H1 (cell line): Measurements from ENCODE around the gene GDPD5. TPM values are rescaled to one million over a fixed set of nuclear protein-coding genes. Genes with fewer than 3 reads are reported as not detected.

ENCODE experiments used
- CTCF ChIA-PET: fragments of 300-600 bp; sonication (Branson Sonifier 250); formaldehyde crosslinking; loops from one replicate; lab custom pipeline; 2021; ENCODE audit not compliant: partially characterized antibody; lab: Charles Lee
- POLR2A ChIA-PET: fragments of 300-600 bp; sonication (Branson Sonifier 250); formaldehyde crosslinking; loops from one replicate; lab custom pipeline; 2021; ENCODE audit warnings: inconsistent platforms; ENCODE audit not compliant: partially characterized antibody; lab: Charles Lee
- DNase-seq, 2 experiments: peaks; one replicate each; pipeline versions ENCODE4 v3.0.0 to v3.0.0-alpha.2; 2010 to 2022; ENCODE audit warnings: low spot score in 2 of 2, low read depth in 1 of 2, mixed read lengths in 1 of 2
- FAIRE-seq: peaks from 2 replicates; lab custom pipeline; 2011; peaks lifted over from hg19 to GRCh38; lab: Jason Lieb, UNC
- H2AFZ ChIP-seq: 2 replicates; pipeline ENCODE4 v1.8.1; 2012; ENCODE audit warnings: low read length, inconsistent platforms
- H2AK5ac ChIP-seq: 2 replicates; pipeline ENCODE4 v1.6.1; 2013; ENCODE audit warnings: low read depth, low read length
- H2BK120ac ChIP-seq: replicated peaks from 2 replicates; pipeline ENCODE3; 2013; ENCODE audit warnings: low read depth, low read length, inconsistent platforms
- H2BK12ac ChIP-seq: 2 replicates; pipeline ENCODE4 v1.6.1; 2013; ENCODE audit warnings: low read depth, low read length
- H2BK15ac ChIP-seq: 2 replicates; pipeline ENCODE4 v1.6.1; 2013; ENCODE audit warnings: low read length
- H2BK20ac ChIP-seq: 2 replicates; pipeline ENCODE4 v1.6.1; 2013; ENCODE audit warnings: low read length
- H2BK5ac ChIP-seq: 2 replicates; pipeline ENCODE4 v1.6.1; 2013; ENCODE audit warnings: low read depth, low read length
- H3K14ac ChIP-seq: 2 replicates; pipeline ENCODE4 v1.6.1; 2013; ENCODE audit warnings: inconsistent platforms; ENCODE audit not compliant: insufficient read length
- H3K18ac ChIP-seq: 2 replicates; pipeline ENCODE4 v1.6.1; 2013; ENCODE audit warnings: low read length; ENCODE audit errors: extremely low read depth
- H3K23ac ChIP-seq: 2 replicates; pipeline ENCODE4 v1.6.1; 2013; ENCODE audit warnings: inconsistent platforms; ENCODE audit not compliant: insufficient read length
- H3K23me2 ChIP-seq: 2 replicates; pipeline ENCODE4 v1.6.1; 2013; ENCODE audit warnings: low read depth, low read length
- H3K27ac ChIP-seq: 2 replicates; pipeline ENCODE4 v1.6.1; 2011; ENCODE audit warnings: low read depth, low read length, inconsistent platforms
- H3K27me3 ChIP-seq, 4 experiments: replicated peaks in 1 of 4; 1 replicate in 1 of 4; 2 replicates in 3 of 4; pipeline versions ENCODE4 v1.6.1 to v1.8.1; 2011 to 2013; ENCODE audit warnings: low read length in 3 of 4, mild to moderate bottlenecking in 3 of 4, inconsistent platforms in 2 of 4, mixed read lengths in 2 of 4, moderate library complexity in 1 of 4; ENCODE audit not compliant: control insufficient read depth in 3 of 4, insufficient read depth in 3 of 4; ENCODE audit errors: extremely low read depth in 1 of 4
- H3K36me3 ChIP-seq, 4 experiments: 2 replicates each; pipeline versions ENCODE4 v1.6.1 to v1.8.1; 2011 to 2013; ENCODE audit warnings: mild to moderate bottlenecking in 4 of 4, low read length in 3 of 4, moderate library complexity in 2 of 4, control low read depth in 1 of 4, inconsistent platforms in 1 of 4; ENCODE audit not compliant: insufficient read depth in 4 of 4, control insufficient read depth in 2 of 4
- H3K4ac ChIP-seq: replicated peaks from 2 replicates; pipeline ENCODE3; 2013; ENCODE audit warnings: low read length, low read depth, mixed read lengths, inconsistent platforms; ENCODE audit not compliant: insufficient read length
- H3K4me1 ChIP-seq, 4 experiments: replicated peaks in 1 of 4; 1 replicate in 1 of 4; 2 replicates in 3 of 4; pipeline versions ENCODE4 v1.6.1 to v1.8.1; 2011 to 2013; ENCODE audit warnings: low read length in 3 of 4, inconsistent platforms in 2 of 4, mixed read lengths in 1 of 4; ENCODE audit not compliant: insufficient read depth in 4 of 4, control insufficient read depth in 3 of 4
- H3K4me2 ChIP-seq, 2 experiments: 2 replicates each; pipeline versions ENCODE4 v1.6.1 to v1.8.1; 2011 to 2013; ENCODE audit warnings: low read depth in 2 of 2, low read length in 2 of 2, control low read depth in 1 of 2, inconsistent platforms in 1 of 2, mild to moderate bottlenecking in 1 of 2; ENCODE audit not compliant: insufficient read depth in 1 of 2
- H3K4me3 ChIP-seq, 4 experiments: fragments of 200-600, 300-600 bp in 1 of 4; sonication (generic), shearing (Covaris generic), sonication (Bioruptor Twin) in 1 of 4; 2 replicates each; pipeline versions ENCODE4 v1.5.1 to v1.8.1; 2011 to 2016; ENCODE audit warnings: low read length in 4 of 4, low read depth in 3 of 4, control low read depth in 2 of 4, inconsistent platforms in 2 of 4, mild to moderate bottlenecking in 2 of 4, mixed read lengths in 1 of 4, moderate library complexity in 1 of 4; ENCODE audit not compliant: insufficient read depth in 2 of 4; ENCODE audit errors: extremely low read depth in 1 of 4
- H3K56ac ChIP-seq: replicated peaks from 2 replicates; pipeline ENCODE3; 2013; ENCODE audit warnings: low read depth, mild to moderate bottlenecking, mixed read lengths, low read length, inconsistent platforms; ENCODE audit not compliant: insufficient read length
- H3K79me1 ChIP-seq: 2 replicates; pipeline ENCODE4 v1.6.1; 2013; ENCODE audit warnings: low read depth, low read length, control low read depth
- H3K79me2 ChIP-seq, 2 experiments: 2 replicates each; pipeline versions ENCODE4 v1.6.1 to v1.8.1; 2012 to 2013; ENCODE audit warnings: low read length in 2 of 2, mild to moderate bottlenecking in 2 of 2, inconsistent platforms in 1 of 2; ENCODE audit not compliant: insufficient read depth in 2 of 2, control insufficient read depth in 1 of 2
- H3K9ac ChIP-seq, 4 experiments: replicated peaks in 1 of 4; 1 replicate in 1 of 4; 2 replicates in 3 of 4; pipeline versions ENCODE4 v1.6.1 to v1.8.1; 2011 to 2013; ENCODE audit warnings: low read depth in 3 of 4, low read length in 3 of 4, control low read depth in 2 of 4, mild to moderate bottlenecking in 2 of 4, moderate library complexity in 2 of 4, inconsistent platforms in 1 of 4; ENCODE audit errors: extremely low read depth in 1 of 4
- H3K9me3 ChIP-seq, 2 experiments: 2 replicates each; pipeline versions ENCODE4 v1.6.1 to v1.8.1; 2012 to 2013; ENCODE audit warnings: mild to moderate bottlenecking in 2 of 2, moderate library complexity in 2 of 2, control low read depth in 1 of 2, inconsistent platforms in 1 of 2, low read depth in 1 of 2, low read length in 1 of 2, mixed read lengths in 1 of 2; ENCODE audit not compliant: insufficient read depth in 2 of 2
- H4K20me1 ChIP-seq, 2 experiments: replicated peaks in 1 of 2; 2 replicates each; pipeline versions ENCODE3 to v1.8.1; 2011 to 2013; ENCODE audit warnings: inconsistent platforms in 2 of 2, low read length in 2 of 2, mild to moderate bottlenecking in 1 of 2; ENCODE audit not compliant: insufficient read depth in 2 of 2, control insufficient read depth in 1 of 2
- H4K5ac ChIP-seq: 2 replicates; pipeline ENCODE4 v1.6.1; 2013; ENCODE audit warnings: low read length, low read depth, mixed read lengths, inconsistent platforms; ENCODE audit not compliant: insufficient read length
- H4K8ac ChIP-seq: 2 replicates; pipeline ENCODE4 v1.8.0; 2013; ENCODE audit warnings: mild to moderate bottlenecking, moderate library complexity, low read length, inconsistent platforms; ENCODE audit not compliant: insufficient read depth; ENCODE audit errors: extremely low read depth
- H4K91ac ChIP-seq: replicated peaks from 2 replicates; pipeline ENCODE3; 2013; ENCODE audit warnings: low read length, mixed read lengths, inconsistent platforms; ENCODE audit not compliant: insufficient read length
- CBX8 ChIP-seq: fragments of 300-800, 300-1000 bp; sonication (generic); IDR thresholded peaks from 2 replicates; pipeline ENCODE4 v1.7.1; 2016; ENCODE audit warnings: low read depth, low read length, borderline replicate concordance
- EZH2 ChIP-seq: fragments of 200-600 bp; sonication (generic); IDR thresholded peaks from 2 replicates; pipeline ENCODE4 v1.7.1; 2012; ENCODE audit warnings: low read depth, mild to moderate bottlenecking, moderate library complexity, low read length, inconsistent platforms; ENCODE audit not compliant: severe bottlenecking
- GTF2F1 ChIP-seq: IDR thresholded peaks from 2 replicates; pipeline ENCODE4 v1.6.1; 2012; ENCODE audit warnings: low read depth, low read length, improper control_type of control experiment, borderline replicate concordance
- HDAC2 ChIP-seq, 2 experiments: fragments of 300-600 bp in 1 of 2; sonication (generic) in 1 of 2; IDR thresholded peaks; 2 replicates each; pipeline ENCODE4 v1.6.1; 2011 to 2012; ENCODE audit warnings: low read depth in 2 of 2, low read length in 2 of 2, mild to moderate bottlenecking in 2 of 2, moderate library complexity in 2 of 2, borderline replicate concordance in 1 of 2, inconsistent platforms in 1 of 2
- RBBP5 ChIP-seq: IDR thresholded peaks from 2 replicates; pipeline ENCODE4 v1.7.1; 2012; ENCODE audit warnings: low read depth, mild to moderate bottlenecking, inconsistent platforms, low read length, moderate library complexity, borderline replicate concordance
- SAP30 ChIP-seq: fragments of 300-600 bp; sonication (generic); IDR thresholded peaks from 2 replicates; pipeline ENCODE4 v1.7.1; 2012; ENCODE audit warnings: low read length, moderate library complexity, mild to moderate bottlenecking, inconsistent platforms; ENCODE audit not compliant: insufficient read depth, insufficient replicate concordance
- SP4 ChIP-seq: IDR thresholded peaks from 2 replicates; pipeline ENCODE4 v1.6.1; 2012; ENCODE audit warnings: low read length, inconsistent platforms
- SUZ12 ChIP-seq: fragments of 200-600 bp; sonication (generic); IDR thresholded peaks from 2 replicates; pipeline ENCODE4 v1.6.1; 2012; ENCODE audit warnings: mild to moderate bottlenecking, inconsistent platforms, low read length, moderate library complexity, mixed read lengths
- TBP ChIP-seq: IDR thresholded peaks from 2 replicates; pipeline ENCODE4 v1.6.1; 2011; ENCODE audit warnings: low read depth, low read length, improper control_type of control experiment
- WGBS, 2 experiments: shearing (Covaris generic) in 1 of 2; methylation state at CpG; one replicate each; pipeline versions ENCODE4 v1.1.6 to v1.1.7; 2013 to 2015; ENCODE audit warnings: low lambda C conversion rate in 2 of 2, mixed read lengths in 2 of 2, inconsistent platforms in 1 of 2, low coverage in 1 of 2, missing lambda C conversion rate in 1 of 2; ENCODE audit not compliant: insufficient replicate concordance in 2 of 2, insufficient coverage in 1 of 2, insufficient read length in 1 of 2; ENCODE audit errors: extremely low coverage in 1 of 2, missing lambda C conversion rate in 1 of 2; 5-methylcytosine and 5-hydroxymethylcytosine counted together
- polyA plus RNA-seq, 7 experiments: library from polyadenylated mRNA; depleted of rRNA in 3 of 7; stranded (reverse) in 5 of 7; unstranded in 2 of 7; fragments of >200 nt in 5 of 7; fragments of 200-250 nt in 2 of 7; gene quantifications; 1 replicate in 5 of 7; 2 replicates in 1 of 7; 4 replicates in 1 of 7; pipeline versions ENCODE4 v1.2.1 to v1.2.3, GENCODE V29; 2011 to 2013; ENCODE audit warnings: missing spikeins in 2 of 7, mixed read lengths in 2 of 7
- total RNA-seq: library from RNA; stranded (reverse); fragmentation: NEBNext Ultra II Directional; extraction: Animal tissue kit (Norgen Biotek cat#: 25700); gene quantifications from 2 replicates; pipeline ENCODE4 v1.2.1, GENCODE V29; 2021

The GDPD5 gene
- total and polyA plus RNA-seq, 2 of the 8 experiments (the other 6 are each of a cell fraction or from before 2014, with no cell fraction given), result 7.8 to 8.6 TPM

DNA sequence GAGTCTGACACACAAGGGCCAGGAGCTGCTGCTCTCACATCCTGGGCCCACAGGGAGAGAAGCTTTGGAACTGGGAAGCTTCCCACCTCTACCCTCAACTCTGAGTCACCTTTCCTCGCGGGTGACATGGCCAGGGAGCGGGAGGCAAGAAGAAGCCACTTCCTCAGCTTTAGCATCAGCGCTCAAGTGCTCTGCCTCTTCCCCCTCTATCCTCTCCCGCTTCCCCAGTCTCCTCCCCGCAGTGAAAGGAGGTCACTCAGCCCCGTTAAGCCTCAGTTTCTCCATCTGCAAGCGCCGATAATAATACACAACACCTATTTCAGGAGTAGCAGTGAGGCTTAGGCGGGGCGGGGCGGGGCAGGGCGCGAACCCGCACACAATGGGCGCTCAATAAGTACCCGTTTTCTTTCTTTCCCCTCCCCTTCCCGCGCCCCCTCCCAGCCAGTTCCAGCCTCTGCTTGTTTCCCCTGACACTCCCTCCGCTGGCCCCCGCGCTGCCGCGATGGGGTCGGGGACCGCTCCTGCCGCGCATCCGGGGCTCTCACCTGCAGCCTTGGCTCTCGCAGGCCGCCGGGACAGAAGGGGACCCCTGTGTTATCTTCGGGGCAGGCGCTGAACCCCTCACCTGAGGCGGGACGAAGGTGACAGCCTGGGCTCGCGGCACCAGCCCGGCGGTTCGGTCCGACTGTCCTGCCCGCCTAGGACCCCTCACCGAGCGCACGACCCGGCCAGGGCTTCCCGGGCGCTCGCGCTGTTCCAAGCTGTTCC lies 892 bp downstream of the GDPD5 start:
- Histone ChIP-seq H3K36me3 (no peaks in the 10 kb centered on the region), H3K23me2 (peaks cover 9% of the 10 kb centered on the region; the same call in 1 of the 2 replicates), H4K8ac (no peak overlapping the region), H2BK120ac (no peak overlapping the region), H3K4me1 (peaks cover 0 to 7% (median 1%) of the 10 kb centered on the region in 4 experiments; a peak in 2 of 7 replicates), H3K4me3 (peak overlapping the region; percentile 47 to 77 (median 76)), H3K23ac (no peak overlapping the region), H3K56ac (no peak overlapping the region), H2AFZ (peak overlapping the region; percentile 86; the same call in 1 of the 2 replicates), H4K91ac (no peak overlapping the region), H3K9me3 (no peaks in the 10 kb centered on the region), H3K27ac (no peak overlapping the region), H3K14ac (no peak overlapping the region)
- POLR2A ChIA-PET, result interaction anchor here (0.6 to 2.3 kb wide), 13 partner anchors 12 to 125 kb away, joined by 3 to 9 read pairs (median 4); partner anchors contain the start of gene RPS3
- TF ChIP-seq SAP30, result no peak
- TF ChIP-seq SUZ12, result peak; percentile 71
- 0 out of 4 replicates have a peak, but pooled peaks of 1 of the 2 experiments have one; percentile 67 for TF ChIP-seq HDAC2 (IDR thresholded peaks at IDR 0.05; ENCODE audit: borderline replicate concordance in 1 of 2, low read depth in 2 of 2, low read length in 2 of 2)
- TF ChIP-seq EZH2, result peak; percentile 70
- TF ChIP-seq SP4, result no peak
- TF ChIP-seq CBX8, result no peak
- 0 out of 2 replicates have a peak, but pooled peaks have one; percentile 5 for TF ChIP-seq RBBP5
- no peak for TF ChIP-seq TBP
- TF ChIP-seq GTF2F1, result no peak
- TF ChIP-seq, all 59 proteins: peak for 4
- no peaks in the 10 kb centered on the region; the same call in 1 of the 2 replicates for H3K79me1 ChIP-seq
- DNase-seq (peak in 1 of 2 experiments; percentile 72), FAIRE-seq (no peak)
- peaks cover 14 to 35% (median 19%) of the 10 kb centered on the region in 4 experiments; a peak in 6 of 7 replicates for H3K27me3 ChIP-seq
- peak overlapping the region; percentile 88 to 95 for H3K4me2 ChIP-seq
- no peak overlapping the region for H2BK20ac ChIP-seq
- no peak overlapping the region for H2BK15ac ChIP-seq
- no peaks in the 10 kb centered on the region for H4K20me1 ChIP-seq
- no peaks in the 10 kb centered on the region for H3K79me2 ChIP-seq
- CTCF ChIA-PET, result interaction anchor here (0.7 to 27.2 kb wide), 15 partner anchors 9 to 137 kb away, joined by 3 to 603 read pairs (median 5); no protein-coding TSS in a partner anchor
- H4K5ac ChIP-seq, result no peak overlapping the region
- no peak overlapping the region; the same call in 1 of the 2 replicates for H2BK5ac ChIP-seq
- peak overlapping the region in 1 of 4 experiments; percentile 70; a peak in 2 of 7 replicates for H3K9ac ChIP-seq
- no peak overlapping the region for H3K4ac ChIP-seq
- 5% methylated on average over 32 of the region's 51 CpGs; no CpG with 5 or more reads in 1 of the 2 experiments for WGBS, 2 experiments
- H3K18ac ChIP-seq, result no peak overlapping the region; the same call in 1 of the 2 replicates
- H2AK5ac ChIP-seq, result no peak overlapping the region
- peak overlapping the region; percentile 50; the same call in 1 of the 2 replicates for H2BK12ac ChIP-seq
